WTC11 (cell line): ENCODE results near the gene NKX3-2. TPM values are rescaled to one million over a fixed set of nuclear protein-coding genes. Genes with fewer than 3 reads are reported as not detected.

Experiments used
- ATAC-seq: fragments of 200-7000 bp; cut with Tn5 transposase; 2 replicates; pipeline ENCODE4 v1.10.0; 2021; ENCODE audit warnings: mild to moderate bottlenecking, moderate library complexity
- Bru-seq: library from RNA; stranded (reverse); fragments of 400-500 nt; gene quantifications from one replicate; lab custom pipeline; 2021; lab: Mats Ljungman, UMichigan
- CTCF ChIA-PET: fragments of 300-600 bp; sonication (Branson Sonifier 250); formaldehyde crosslinking; loops from one replicate; lab custom pipeline; 2021; ENCODE audit warnings: antibody characterized with exemption; lab: Charles Lee
- POLR2A ChIA-PET: fragments of 350-600 bp; sonication (Branson Sonifier 250); formaldehyde crosslinking; loops from one replicate; lab custom pipeline; 2021; ENCODE audit warnings: antibody characterized with exemption; lab: Charles Lee
- DNase-seq: peaks from one replicate; pipeline ENCODE4 v3.0.0; 2021; ENCODE audit warnings: low spot score
- H3K27ac Mint-ChIP-seq: 2 replicates; pipeline ENCODE4 v1.8.0; 2021; ENCODE audit warnings: mixed read lengths
- H3K27me3 Mint-ChIP-seq: 2 replicates; pipeline ENCODE4 v1.8.0; 2021; ENCODE audit warnings: low read depth, mild to moderate bottlenecking, moderate library complexity, mixed read lengths
- H3K36me3 Mint-ChIP-seq: 2 replicates; pipeline ENCODE4 v1.8.0; 2021; ENCODE audit warnings: mixed read lengths
- H3K4me1 Mint-ChIP-seq: 2 replicates; pipeline ENCODE4 v1.8.0; 2022; ENCODE audit warnings: mixed read lengths
- H3K4me3 Mint-ChIP-seq: 2 replicates; pipeline ENCODE4 v1.8.0; 2021; ENCODE audit warnings: mild to moderate bottlenecking, moderate library complexity, mixed read lengths
- H3K9me3 Mint-ChIP-seq: 2 replicates; pipeline ENCODE4 v1.8.0; 2021; ENCODE audit warnings: mixed read lengths
- AFF4 ChIP-seq: sonication (generic); formaldehyde crosslinking; IDR thresholded peaks from 2 replicates; pipeline ENCODE4 v1.8.1; 2023; ENCODE audit warnings: mild to moderate bottlenecking, missing genetic modification reagents, borderline replicate concordance
- ATF6 ChIP-seq: sonication (generic); formaldehyde crosslinking; IDR thresholded peaks from 2 replicates; pipeline ENCODE4 v1.8.1; 2023; ENCODE audit warnings: mild to moderate bottlenecking, missing genetic modification reagents
- E2F5 ChIP-seq: sonication (generic); formaldehyde crosslinking; IDR thresholded peaks from 2 replicates; pipeline ENCODE4 v1.8.1; 2022; ENCODE audit warnings: mild to moderate bottlenecking, moderate library complexity, missing genetic modification reagents
- ESRRA ChIP-seq: sonication (generic); formaldehyde crosslinking; IDR thresholded peaks from 2 replicates; pipeline ENCODE4 v1.8.1; 2022; ENCODE audit warnings: mild to moderate bottlenecking, missing genetic modification reagents, borderline replicate concordance
- FOXJ3 ChIP-seq: sonication (generic); formaldehyde crosslinking; IDR thresholded peaks from 2 replicates; pipeline ENCODE4 v1.9.0; 2021; ENCODE audit warnings: missing genetic modification reagents, mild to moderate bottlenecking, borderline replicate concordance
- FOXP1 ChIP-seq: sonication (generic); formaldehyde crosslinking; IDR thresholded peaks from 2 replicates; pipeline ENCODE4 v1.8.0; 2022; ENCODE audit warnings: missing genetic modification reagents, mild to moderate bottlenecking, moderate library complexity, borderline replicate concordance
- HMGXB4 ChIP-seq: sonication (generic); formaldehyde crosslinking; IDR thresholded peaks from 2 replicates; pipeline ENCODE4 v1.8.1; 2023; ENCODE audit warnings: mild to moderate bottlenecking, moderate library complexity, missing genetic modification reagents
- IRF2 ChIP-seq: sonication (generic); formaldehyde crosslinking; IDR thresholded peaks from 2 replicates; pipeline ENCODE4 v1.8.0; 2022; ENCODE audit warnings: low read depth, missing genetic modification reagents, borderline replicate concordance
- JUN ChIP-seq: sonication (generic); formaldehyde crosslinking; IDR thresholded peaks from 2 replicates; pipeline ENCODE4 v1.8.0; 2023; ENCODE audit warnings: mild to moderate bottlenecking, missing genetic modification reagents
- MXD4 ChIP-seq: fragments of 250-450 bp; sonication (Bioruptor Pico); IDR thresholded peaks from 2 replicates; pipeline ENCODE4 v1.8.0; 2021; ENCODE audit warnings: mild to moderate bottlenecking, moderate library complexity, borderline replicate concordance
- NR1H2 ChIP-seq: sonication (generic); formaldehyde crosslinking; IDR thresholded peaks from 2 replicates; pipeline ENCODE4 v1.9.0; 2021; ENCODE audit warnings: mild to moderate bottlenecking, moderate library complexity, missing genetic modification reagents
- RELA ChIP-seq: sonication (generic); formaldehyde crosslinking; IDR thresholded peaks from 2 replicates; pipeline ENCODE4 v1.8.1; 2022; ENCODE audit warnings: missing genetic modification reagents, mild to moderate bottlenecking, borderline replicate concordance
- SMAD3 ChIP-seq: sonication (generic); formaldehyde crosslinking; IDR thresholded peaks from 2 replicates; pipeline ENCODE4 v1.8.0; 2022; ENCODE audit warnings: missing genetic modification reagents, mild to moderate bottlenecking, borderline replicate concordance
- TCF7 ChIP-seq: sonication (generic); formaldehyde crosslinking; IDR thresholded peaks from 2 replicates; pipeline ENCODE4 v1.8.0; 2022; ENCODE audit warnings: mild to moderate bottlenecking, low read depth, missing genetic modification reagents, moderate library complexity
- TEAD4 ChIP-seq: sonication (generic); formaldehyde crosslinking; IDR thresholded peaks from 2 replicates; pipeline ENCODE4 v1.8.0; 2022; ENCODE audit warnings: mild to moderate bottlenecking, missing genetic modification reagents
- ZBTB43 ChIP-seq: sonication (generic); formaldehyde crosslinking; IDR thresholded peaks from 2 replicates; pipeline ENCODE4 v1.8.1; 2023; ENCODE audit warnings: mild to moderate bottlenecking, missing genetic modification reagents
- ZNF263 ChIP-seq: sonication (generic); formaldehyde crosslinking; IDR thresholded peaks from 2 replicates; pipeline ENCODE4 v1.8.1; 2022; ENCODE audit warnings: low read depth, mild to moderate bottlenecking, moderate library complexity, missing genetic modification reagents
- ZNF425 ChIP-seq: fragments of 250-450 bp; sonication (Bioruptor Pico); conservative IDR thresholded peaks from 2 replicates; pipeline ENCODE4 v1.9.0; 2021; ENCODE audit warnings: mild to moderate bottlenecking
- ZNF512 ChIP-seq: sonication (generic); formaldehyde crosslinking; IDR thresholded peaks from 2 replicates; pipeline ENCODE4 v1.8.1; 2022; ENCODE audit warnings: missing genetic modification reagents, borderline replicate concordance
- long read RNA-seq, 3 experiments: library from RNA in 1 of 3; library from capped mRNA in 1 of 3; library from polyadenylated mRNA in 1 of 3; unstranded in 2 of 3; stranded (forward) in 1 of 3; transcript quantifications; one replicate each; pipeline ENCODE4 v2.0.0, GENCODE V29; 2021
- total RNA-seq: library from RNA; stranded (reverse); gene quantifications from 3 replicates; pipeline ENCODE4 v1.2.3, GENCODE V29; 2021

Gene NKX3-2
- total RNA-seq, result 0.07 TPM in 1 of 3 replicates, not detected in the others
- percentile 20 among the genes with signal in this experiment for Bru-seq, nascent RNA
- long read RNA-seq, experiment 1, result 0 reads
- long read RNA-seq, experiment 2, result 0 reads
- long read RNA-seq, experiment 3, result 0 reads

- TF ChIP-seq SMAD3 (no peak), JUN (CRISPR knock-in tag) (no peak), ZNF512 (no peak), ATF6 (CRISPR knock-in tag) (no peak), AFF4 (CRISPR knock-in tag) (no peak), RELA (CRISPR knock-in tag) (no peak)
- peak; percentile 5 for ATAC-seq
- H3K27me3 Mint-ChIP-seq, result peaks cover 97% of the 10 kb centered on the region
Measured at GRCh38 chr4:13543839-13544605, at the start of gene NKX3-2. TSS of gene NKX3-2 (minus strand) at chr4:13544508. CDS start at chr4:13544414, 94 bp downstream.

GRCh38 chr4:13592220-13592619 is 47.9 kb upstream of the NKX3-2 start:
- no peak overlapping the region for H3K27ac Mint-ChIP-seq
- H3K9me3 Mint-ChIP-seq, result no peaks in the 10 kb centered on the region
- POLR2A ChIA-PET, result no interaction called here
- ATAC-seq, result no peak
- peaks cover 22% of the 10 kb centered on the region for H3K36me3 Mint-ChIP-seq
- H3K27me3 Mint-ChIP-seq, result no peaks in the 10 kb centered on the region
- H3K4me1 Mint-ChIP-seq, result no peaks in the 10 kb centered on the region
- CTCF ChIA-PET, result no interaction called here
- no peak overlapping the region for H3K4me3 Mint-ChIP-seq
- no peak for DNase-seq
- TF ChIP-seq ZNF425 (CRISPR knock-in tag), result no peak
- no peak for TF ChIP-seq NR1H2 (CRISPR knock-in tag)
- TF ChIP-seq MXD4 (CRISPR knock-in tag), result no peak
- no peak for TF ChIP-seq TCF7 (CRISPR knock-in tag)
- TF ChIP-seq IRF2 (CRISPR knock-in tag), result no peak
- no peak for TF ChIP-seq ZNF263 (CRISPR knock-in tag)
- TF ChIP-seq HMGXB4 (CRISPR knock-in tag), result no peak
- no peak for TF ChIP-seq TEAD4 (CRISPR knock-in tag)
- TF ChIP-seq E2F5 (CRISPR knock-in tag), result no peak
- TF ChIP-seq FOXJ3 (CRISPR knock-in tag), result no peak
- TF ChIP-seq ESRRA (CRISPR knock-in tag), result no peak
- no peak for TF ChIP-seq ZBTB43 (CRISPR knock-in tag)
- TF ChIP-seq FOXP1 (CRISPR knock-in tag), result no peak

More at GRCh38 chr4:13543839-13544605, at the start of gene NKX3-2:
- Mint-ChIP-seq H3K27ac (no peak within 1 kb of the TSS), H3K36me3 (0 out of 2 replicates have a peak, but pooled peaks cover 3% of the 10 kb centered on the region), H3K4me1 (peaks cover 56% of the 10 kb centered on the region), H3K4me3 (peak within 1 kb of the TSS; percentile 83), H3K9me3 (no peaks in the 10 kb centered on the region)
- no peak for DNase-seq
- ChIA-PET POLR2A (interaction anchor here (0.9 to 1.5 kb wide), 3 partner anchors 14 to 61 kb away, joined by 3 to 5 read pairs (median 4); no protein-coding TSS in a partner anchor), CTCF (interaction anchor here (0.9 to 5.7 kb wide), 7 partner anchors 10 to 815 kb away, joined by 3 to 69 read pairs (median 5); no protein-coding TSS in a partner anchor)
